GF-D8 (cell line): ENCODE measurements around the gene KCNS3.

ENCODE experiments used
- DNase-seq: peaks from one replicate; lab custom pipeline; 2025; lab: John Stamatoyannopoulos, UW

The KCNS3 gene

DNA sequence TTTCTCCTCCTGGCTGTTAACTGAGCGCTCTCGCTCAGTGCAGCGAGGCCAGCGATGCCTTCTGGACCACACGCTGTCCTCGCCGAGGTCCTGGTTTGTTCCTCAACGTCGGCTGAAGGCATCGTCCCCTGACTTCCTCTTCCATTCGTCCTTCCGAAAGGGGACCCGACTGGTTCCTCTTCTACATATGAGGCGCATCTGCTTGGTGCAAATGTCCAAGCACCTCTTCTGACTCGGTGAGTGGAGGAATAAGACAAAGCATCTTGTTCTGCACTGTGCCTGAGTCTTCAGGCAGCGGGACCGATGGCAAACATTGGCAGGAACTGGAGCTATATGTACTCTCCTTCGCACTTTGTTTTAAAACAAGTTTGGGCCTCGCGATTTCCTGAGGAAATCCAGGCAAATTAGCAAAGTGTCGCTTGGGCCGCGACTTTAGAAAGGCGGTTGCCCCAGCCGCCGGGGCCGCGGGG lies 621 bp upstream of the KCNS3 start:
- DNase-seq, result no peak

DNA sequence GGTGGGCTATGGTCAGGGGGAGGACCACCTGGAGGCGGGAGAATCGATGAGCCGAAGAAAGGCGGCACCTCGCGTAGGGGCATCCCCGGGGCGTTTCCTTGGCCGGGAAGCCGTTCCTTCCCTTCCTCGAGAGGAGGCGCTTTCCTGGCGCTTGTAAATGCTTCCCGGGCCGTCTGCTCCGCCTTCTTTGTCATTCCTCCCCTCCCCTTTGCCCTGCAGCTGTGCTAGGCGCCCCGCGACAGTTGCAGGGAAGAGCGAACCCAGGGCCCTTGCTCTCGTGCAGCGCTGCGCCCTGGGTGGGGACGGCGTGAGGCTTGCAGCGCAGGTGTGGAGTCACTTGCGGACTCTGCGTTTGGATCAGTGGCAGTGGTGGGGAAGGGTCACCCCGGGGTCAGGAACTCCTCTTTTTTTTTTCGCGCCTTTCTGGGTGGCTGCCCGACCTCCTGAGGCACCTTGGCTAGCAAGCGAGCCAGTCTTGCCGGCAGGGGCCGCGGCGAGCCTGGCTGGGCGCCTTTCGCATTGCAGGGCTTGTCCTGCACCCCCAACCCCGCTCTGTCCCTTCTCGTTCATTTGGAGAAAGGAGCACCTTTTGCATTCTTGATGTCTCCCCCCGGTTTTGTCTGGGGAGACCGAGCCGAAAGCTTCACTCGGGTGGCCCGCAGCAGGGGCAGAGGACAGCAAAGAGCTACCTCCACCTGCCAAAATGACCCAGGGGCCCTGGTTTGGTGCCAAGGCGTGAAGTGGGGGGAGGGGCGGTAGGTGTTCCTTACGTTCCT lies 858 bp downstream of the KCNS3 start:
- no peak for DNase-seq

DNA sequence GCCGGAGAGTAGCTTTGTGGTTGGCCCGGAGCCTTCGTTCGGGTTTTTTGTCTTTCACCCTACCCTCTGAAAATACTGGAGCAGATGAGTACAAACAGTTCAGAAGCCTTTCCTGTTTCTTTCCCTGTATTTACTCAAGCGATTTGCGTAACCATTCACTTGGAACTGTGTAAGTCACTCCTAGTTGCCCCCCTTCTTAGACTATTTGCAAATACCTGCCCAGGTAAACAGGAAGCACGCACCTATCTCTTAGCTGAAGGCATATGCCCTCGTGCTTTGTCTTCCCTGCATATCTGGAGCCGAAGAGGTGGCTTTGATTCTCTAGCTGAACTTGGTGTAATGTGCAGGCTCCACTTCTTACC lies 1.4 kb downstream of the KCNS3 start:
- DNase-seq, result no peak

DNA sequence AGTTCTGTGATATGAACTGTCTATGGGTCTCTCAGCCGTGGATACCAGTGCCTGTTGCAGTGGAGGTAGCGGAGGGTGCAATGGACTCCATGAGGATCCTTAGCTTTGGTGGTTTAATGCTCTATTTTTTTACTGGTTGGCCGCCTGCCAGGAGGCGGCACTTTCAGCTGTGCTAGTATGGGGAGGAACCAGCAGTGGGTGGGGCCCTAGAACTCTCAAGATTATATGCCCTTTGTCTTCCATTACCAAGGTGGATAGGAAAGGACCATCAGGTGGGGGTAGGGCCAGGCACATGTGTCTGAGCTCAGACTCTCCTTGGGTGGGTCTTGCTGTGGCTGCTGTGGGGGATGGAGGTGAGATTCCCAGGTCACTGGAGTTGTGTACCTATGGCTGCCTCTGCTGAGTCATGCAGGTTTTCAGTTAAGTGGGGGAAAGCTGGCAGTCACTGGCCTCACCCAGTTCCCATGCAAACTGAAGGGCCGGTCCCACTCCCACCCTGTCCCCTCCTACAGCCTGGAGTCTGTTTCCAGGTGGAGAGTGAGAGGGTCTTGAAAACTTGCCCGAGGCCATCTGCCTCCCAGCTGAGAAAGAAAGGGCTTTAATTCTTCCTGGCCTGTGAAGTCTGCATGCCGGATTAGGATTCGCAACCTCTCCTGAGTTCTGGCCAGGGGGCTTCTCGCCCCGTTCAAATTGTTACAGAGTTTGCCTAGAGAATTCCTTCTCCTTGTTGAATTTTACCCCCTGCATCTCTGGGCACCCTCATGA lies 14.5 kb downstream of the KCNS3 start:
- no peak for DNase-seq

DNA sequence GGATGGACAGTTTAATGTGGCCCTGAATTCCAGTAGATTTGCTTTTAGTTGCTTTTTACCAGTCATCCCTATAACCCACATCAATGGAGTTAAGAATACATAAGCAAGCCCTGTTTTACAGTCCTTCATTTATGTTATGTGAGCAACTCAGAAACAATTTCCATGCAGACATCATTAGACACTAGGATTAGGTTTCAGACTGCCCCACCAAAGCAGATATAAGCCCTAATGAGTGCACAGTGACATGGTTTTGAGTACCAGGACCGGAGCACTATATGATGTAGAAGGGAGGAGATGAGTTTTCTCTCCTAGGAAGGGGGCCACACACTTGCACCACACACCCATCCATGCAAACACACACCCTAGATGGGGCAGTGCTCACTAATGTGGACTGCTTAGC lies 15.5 kb downstream of the KCNS3 start:
- no peak for DNase-seq

DNA sequence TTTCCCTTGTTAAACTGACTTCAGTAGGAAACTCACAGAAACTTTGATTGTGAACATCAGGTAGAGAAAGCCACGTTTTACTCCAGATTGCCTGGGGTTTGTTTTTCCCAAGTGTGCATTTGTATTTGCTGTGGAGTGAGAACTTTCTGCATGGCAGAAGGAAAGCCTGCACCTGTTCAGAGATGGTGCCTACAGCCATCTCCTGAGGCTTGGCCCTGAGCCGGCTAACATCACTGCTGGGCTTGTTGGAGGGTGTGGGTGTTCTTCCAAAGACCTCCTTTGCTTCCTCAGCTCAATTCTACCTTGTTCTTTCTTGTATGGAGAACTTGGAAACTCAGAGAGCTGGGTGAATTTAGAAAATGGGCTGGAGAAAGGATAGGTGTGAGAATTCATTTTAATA lies 16.1 kb downstream of the KCNS3 start:
- no peak for DNase-seq

DNA sequence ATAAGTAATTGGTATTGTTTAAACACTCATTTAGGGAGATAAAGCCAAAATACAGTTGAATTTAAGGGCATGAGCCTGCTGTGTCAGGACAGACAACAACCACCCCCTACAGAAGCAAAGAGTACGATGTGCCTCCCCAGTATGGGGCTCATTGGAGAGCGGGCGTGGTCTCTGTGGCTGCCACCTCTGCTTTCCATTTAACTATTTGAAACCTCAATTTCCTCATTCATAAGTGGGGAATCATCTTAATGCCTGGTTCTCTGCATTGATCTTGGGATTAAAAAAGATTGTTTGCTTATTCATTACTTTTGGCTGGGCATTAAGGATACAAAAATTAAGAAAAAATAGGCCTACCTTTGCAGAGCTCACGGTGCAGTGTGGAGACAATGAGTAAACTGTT lies 21.4 kb downstream of the KCNS3 start:
- DNase-seq, result no peak

DNA sequence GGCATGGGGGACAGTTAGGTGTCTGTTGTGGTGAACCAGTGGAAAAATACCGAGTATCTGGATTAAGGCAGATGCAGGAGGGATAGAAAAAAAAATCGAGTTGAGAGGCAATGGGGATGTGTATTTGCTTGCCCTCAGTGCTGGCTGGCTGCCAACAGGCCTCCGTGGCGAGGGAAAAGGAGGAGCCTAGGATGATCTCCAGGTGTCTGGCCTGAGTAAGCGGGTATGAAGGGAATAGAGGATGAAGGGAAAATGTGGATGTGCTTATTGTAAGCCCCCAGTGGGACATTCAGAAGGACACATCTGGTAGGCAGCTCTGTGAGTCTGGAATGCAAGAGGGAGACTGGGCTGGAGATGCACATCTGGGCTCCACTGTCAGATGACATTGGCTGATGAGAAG lies 22.8 kb downstream of the KCNS3 start:
- DNase-seq, result no peak

DNA sequence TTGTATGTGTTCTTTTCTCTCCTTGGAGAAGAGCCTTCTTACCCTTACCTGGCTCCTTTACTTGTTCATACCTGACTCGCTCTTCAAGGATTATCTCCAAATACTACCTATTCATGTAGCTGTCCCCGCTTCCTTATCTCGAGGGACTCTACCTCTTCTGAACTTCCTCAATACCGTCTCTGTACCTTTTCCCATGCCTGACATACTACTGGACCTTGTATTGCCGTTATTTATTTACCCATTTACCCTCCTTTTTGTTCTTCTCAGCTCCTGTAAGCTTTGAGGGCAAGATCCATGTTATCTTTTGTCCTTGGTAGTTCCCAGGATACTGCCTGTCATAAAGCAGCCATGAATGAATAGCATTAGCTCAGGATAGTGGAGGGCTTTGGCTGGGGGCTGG lies 32.5 kb downstream of the KCNS3 start:
- no peak for DNase-seq

DNA sequence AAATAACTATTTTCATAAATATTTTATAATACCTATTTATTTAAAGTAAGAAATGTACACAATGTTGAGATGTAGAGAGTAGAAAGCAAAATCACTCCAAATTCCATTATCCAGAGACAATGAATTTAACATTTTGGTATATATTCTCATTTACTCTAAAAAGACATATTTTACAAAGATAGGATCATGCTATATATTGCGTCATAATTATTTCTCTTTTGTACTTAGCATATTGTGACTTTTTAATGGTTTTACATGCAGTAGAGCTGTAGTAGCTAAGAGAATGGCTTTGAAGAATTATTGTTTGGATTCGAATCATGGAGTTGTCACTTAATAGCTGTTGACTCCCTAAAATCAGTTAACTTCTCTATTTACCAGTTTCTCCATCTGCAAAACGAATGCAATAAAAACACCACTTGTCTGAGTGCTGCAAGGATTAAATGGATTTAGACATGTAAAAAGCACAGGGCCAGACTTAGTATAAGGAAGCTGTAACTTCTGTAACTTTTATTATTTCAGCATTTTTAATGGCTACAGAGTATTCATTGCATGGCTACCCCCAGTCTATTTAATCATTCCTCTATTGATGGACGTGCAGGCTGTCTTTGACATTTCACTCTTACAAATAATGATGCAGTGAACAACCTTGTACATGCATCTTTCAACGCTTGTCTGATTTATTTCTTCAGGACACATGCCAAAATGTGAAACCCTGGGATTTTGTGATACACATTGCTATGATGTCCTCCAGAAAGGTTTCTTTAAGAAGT lies 33.2 kb downstream of the KCNS3 start:
- DNase-seq, result no peak

DNA sequence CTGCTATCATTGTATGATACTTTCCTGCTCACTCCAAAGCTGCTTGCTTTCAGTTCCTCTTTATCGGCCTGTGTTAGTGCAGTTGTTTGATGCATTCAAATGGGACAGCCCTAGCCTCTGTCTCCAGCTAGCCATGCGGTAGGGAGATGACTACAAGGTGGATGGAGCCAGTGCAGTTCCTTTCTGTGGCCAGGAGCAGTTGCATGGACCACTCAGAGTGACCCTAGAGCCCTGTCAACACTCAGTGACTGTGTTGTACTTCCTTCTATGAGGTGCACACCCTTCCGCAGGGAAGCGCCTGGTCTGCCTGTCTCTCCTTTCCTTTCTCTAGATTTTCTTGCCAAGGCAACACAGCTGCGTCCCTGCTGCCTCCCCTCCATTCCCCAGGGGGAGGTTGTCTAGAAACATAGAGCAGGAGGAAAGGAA lies 33.8 kb downstream of the KCNS3 start:
- no peak for DNase-seq

DNA sequence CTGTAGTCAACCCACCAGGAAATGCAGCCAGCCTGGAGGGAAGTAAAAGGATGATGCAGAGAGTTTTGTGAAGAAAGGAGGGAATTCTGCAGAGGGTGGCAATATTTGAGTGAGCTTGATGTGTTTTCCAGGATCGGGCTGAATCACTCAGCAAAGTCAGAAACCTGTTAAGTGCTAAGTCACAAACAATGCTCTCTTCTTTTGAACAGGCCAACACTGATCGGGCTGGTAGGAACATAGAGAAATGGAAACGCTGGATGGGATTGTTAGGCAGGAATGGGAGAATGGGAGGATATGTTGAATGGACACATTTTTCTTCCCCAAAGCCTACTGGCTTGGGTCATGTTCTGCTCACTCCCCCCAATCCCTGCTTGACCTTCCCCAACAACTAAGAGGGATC lies 36.6 kb downstream of the KCNS3 start:
- DNase-seq, result no peak

DNA sequence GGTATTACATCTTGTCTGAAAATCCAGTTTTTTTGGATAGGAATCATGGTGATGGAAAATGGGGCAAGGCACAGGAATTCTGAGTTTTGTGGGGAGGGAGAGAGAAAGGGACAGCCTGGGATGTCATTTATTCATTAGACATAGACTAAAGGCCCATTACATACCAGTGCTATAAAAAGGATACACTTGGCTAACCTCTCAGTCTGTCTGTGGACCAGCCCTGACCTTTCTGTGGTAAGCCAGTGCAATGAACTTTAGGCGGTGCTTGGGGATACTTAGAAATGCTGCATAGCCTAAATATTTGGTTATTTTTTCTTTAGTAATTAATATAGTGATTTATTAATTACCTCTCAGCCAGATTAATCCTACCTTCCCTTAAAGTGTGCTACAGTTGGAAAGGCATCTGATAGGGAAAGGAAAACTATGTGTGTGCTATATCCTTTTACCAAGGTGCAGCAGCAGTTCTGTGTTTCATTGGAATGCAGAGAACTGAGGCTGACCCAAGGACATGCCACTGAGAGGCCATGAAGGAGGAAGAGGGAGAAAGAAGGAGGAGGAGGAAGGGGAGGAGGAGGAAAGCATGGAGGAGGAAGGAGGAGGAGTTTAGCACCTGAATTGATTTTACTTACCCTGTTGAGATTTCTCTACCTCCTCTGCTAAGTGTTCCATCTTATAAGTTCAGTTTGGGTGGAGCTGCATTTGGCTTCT lies 37.5 kb downstream of the KCNS3 start:
- no peak for DNase-seq

DNA sequence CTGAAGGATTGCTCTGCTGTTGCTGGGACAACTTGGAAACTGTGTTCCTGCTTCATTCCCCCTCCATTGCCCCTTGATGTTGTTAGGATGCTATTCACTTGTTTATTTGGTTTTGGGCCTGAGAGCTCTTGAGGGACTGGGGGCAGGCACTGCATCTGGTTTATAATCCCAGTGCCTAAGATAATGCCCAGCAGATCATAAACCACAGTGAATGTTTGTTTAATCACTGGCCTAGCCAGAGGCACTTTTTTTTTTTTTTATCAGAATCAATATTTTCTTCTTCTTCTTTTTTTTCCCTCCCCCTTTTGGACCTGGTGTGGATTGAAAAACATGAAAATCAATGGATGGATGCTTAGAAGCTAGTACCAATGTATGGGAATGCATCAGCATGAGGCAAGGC lies 38.1 kb downstream of the KCNS3 start:
- DNase-seq, result no peak

DNA sequence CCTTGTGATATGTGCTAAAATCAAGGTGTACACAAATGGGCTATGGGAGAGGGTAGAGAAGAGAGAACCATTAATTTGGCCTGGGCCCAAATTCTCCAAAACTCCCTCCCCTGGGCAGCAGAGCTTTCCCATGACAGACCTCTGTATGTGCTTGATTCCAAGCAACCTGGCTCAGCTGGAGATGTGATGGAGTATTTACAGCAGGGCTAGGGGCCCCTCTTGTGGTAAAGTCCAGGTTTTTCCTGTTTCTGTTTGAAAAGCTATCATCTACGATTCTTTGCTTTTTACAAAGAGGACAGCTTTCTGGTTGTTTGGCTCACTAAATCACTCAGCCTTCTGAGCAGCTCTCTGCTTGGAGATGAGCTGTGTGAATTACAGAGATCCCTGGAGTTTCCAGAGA lies 40.3 kb downstream of the KCNS3 start:
- DNase-seq, result no peak

DNA sequence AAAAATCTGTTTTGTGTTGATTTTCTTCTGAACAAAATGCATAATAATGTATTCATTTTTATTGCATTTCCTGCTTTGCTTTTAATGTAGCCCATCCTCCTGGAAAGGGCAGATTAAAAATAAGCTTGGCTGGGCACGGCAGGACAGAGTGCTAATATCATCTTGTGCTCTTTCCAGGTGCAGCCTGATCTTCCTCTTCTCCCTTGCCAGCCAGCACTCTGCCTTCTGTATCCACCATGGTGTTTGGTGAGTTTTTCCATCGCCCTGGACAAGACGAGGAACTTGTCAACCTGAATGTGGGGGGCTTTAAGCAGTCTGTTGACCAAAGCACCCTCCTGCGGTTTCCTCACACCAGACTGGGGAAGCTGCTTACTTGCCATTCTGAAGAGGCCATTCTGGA lies 52.3 kb downstream of the KCNS3 start:
- DNase-seq, result no peak

DNA sequence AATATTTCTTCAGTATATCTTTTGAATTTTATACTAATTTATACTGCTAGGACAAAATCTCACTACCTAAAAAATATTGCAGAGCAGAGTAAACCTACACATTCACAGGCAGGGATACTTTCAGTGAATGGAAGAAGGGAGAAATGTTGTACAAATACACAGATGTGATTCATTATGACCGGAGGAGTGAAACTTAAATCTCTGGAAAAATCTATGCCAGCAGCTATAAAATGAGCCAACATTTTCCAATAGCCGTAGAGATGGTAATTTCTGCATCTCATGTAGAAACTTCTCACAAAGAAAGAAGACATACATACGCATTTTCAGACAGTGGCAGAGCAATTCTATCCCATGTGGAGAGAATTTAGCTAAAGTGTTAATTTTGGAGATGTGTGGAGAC lies 54.8 kb downstream of the KCNS3 start:
- no peak for DNase-seq

DNA sequence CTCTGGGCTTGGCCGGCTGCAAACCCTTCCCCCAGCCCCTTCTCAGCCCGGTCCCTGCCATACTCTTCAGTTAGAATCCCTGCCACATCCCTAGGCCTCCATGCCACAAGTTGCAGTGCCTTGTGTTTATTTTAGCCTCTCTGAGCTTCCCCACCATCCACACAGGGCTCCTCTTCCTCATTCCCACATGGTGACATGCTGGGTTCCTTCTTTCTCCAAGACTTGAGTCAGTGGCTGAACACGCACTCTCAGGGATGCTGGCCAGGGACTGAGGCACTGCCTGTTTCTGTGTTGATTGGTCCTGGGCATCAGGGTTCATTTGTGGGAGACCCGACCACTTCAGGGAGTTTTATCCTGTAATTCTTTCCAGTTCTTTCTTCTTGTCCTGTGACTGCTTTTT lies 56.3 kb downstream of the KCNS3 start:
- no peak for DNase-seq

DNA sequence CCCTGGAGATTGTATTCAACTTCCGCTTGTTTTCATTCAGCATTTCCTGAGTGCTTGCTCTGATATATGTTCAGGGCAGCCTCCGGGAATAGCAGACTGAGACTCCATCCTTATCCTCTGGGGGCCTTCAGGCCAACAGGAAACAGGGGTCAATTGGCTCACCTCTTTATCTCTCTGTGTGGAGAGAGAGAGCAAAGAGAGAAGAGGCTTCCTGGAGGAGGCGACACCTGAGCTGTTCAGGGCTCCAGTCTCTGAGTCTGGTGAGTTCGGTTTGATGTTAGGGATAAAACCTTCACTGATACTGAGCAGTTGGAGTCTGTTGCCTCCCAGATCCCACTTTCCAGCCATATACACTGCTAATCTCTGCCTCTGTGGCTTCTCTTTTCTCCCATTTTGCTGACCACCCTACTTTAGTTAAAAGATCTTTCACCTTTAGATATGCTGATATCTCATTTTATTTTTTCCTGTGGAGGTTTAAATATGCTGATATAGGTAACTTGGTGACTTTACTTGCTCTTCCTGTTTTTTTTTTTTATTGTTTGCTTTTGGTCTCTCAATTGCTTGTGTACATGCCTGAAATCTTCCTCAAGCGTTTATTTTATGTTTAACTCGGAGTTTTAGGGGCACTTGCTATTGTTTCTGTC lies 56.9 kb downstream of the KCNS3 start:
- DNase-seq, result no peak

DNA sequence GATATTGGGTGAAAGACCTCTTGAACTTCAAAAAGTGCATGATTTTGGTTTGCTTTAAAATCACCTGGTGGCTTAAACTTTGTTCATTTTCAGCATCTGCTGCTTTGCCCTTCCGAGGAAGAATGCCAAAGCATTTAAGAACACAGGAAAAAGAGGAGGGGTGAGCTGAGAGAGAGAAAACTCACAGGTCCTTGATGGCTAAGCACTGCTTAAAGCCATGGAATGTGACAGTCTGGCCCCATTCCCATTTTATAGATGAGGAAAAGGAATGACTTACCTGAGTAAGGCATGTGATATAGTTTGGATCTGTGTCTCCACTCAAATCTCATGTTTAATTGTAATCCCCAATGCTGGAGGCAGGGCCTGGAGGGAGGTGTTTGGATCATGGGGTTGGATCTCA lies 58.1 kb downstream of the KCNS3 start:
- DNase-seq, result no peak

DNA sequence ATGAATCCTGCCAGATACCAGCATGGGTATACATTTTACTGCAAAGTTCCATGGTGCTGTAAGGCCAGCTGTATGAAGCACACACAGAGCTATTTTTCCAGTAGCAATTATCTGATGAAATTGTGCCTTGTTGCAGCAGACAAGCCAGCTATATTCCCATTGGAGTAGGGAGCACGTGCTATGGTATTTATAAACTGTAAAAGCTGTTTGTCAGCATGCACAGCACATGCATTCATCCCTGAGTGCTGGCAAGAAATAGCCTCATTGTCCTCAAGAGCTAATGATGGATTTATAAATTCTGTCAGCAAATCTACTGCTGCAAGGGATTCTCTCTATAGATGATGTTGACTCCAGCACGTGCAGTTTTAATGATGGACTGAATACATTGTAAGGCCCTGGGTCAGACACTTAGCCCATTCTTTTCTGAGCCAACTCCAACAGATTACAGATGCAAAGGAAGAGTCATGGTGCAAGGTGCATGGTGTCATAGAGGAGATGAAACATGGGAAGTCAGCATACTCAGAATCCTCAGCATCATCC lies 61.7 kb downstream of the KCNS3 start:
- no peak for DNase-seq
